Caco-2 (cell line): ENCODE results near the gene RNF126. TPM values are rescaled to one million over a fixed set of nuclear protein-coding genes. Genes with fewer than 3 reads are reported as not detected.

Source experiments
- BruUV-seq: library from RNA; stranded (reverse); fragments of 400-500 nt; replicated peaks from 2 replicates; lab custom pipeline; 2021; lab: Mats Ljungman, UMichigan
- CTCF ChIA-PET: fragments of 300-600 bp; sonication (Branson Sonifier 250); formaldehyde crosslinking; loops from one replicate; lab custom pipeline; 2022; ENCODE audit warnings: antibody characterized with exemption; lab: Charles Lee
- POLR2A ChIA-PET: fragments of 300-600 bp; sonication (Branson Sonifier 250); formaldehyde crosslinking; loops from one replicate; lab custom pipeline; 2022; ENCODE audit warnings: antibody characterized with exemption; lab: Charles Lee
- DNase-seq, 2 experiments: peaks; one replicate each; pipeline versions ENCODE4 v3.0.0 to v3.0.0-alpha.2; 2020 to 2022
- H3K27me3 ChIP-seq: replicated peaks from 2 replicates; pipeline ENCODE4 v1.6.0; 2011; ENCODE audit warnings: low read length; ENCODE audit not compliant: control insufficient read depth, insufficient read depth
- H3K36me3 ChIP-seq: 2 replicates; pipeline ENCODE4 v1.5.1; 2011; ENCODE audit warnings: low read length; ENCODE audit not compliant: control insufficient read depth, insufficient read depth
- H3K4me1 ChIP-seq: fragments of 250-450 bp; sonication (Bioruptor Pico); 2 replicates; pipeline ENCODE4 v1.5.1; 2020; ENCODE audit warnings: mild to moderate bottlenecking
- H3K4me3 ChIP-seq: 2 replicates; pipeline ENCODE4 v1.5.1; 2011; ENCODE audit warnings: low read depth, mild to moderate bottlenecking, control low read depth, low read length
- H3K9me3 ChIP-seq: fragments of 250-450 bp; sonication (Bioruptor Pico); 2 replicates; pipeline ENCODE4 v1.5.1; 2020; ENCODE audit warnings: mild to moderate bottlenecking, moderate library complexity
- H3K27ac Mint-ChIP-seq: one replicate; pipeline ENCODE4 v1.8.0; 2022; ENCODE audit warnings: mixed read lengths; ENCODE audit not compliant: unreplicated experiment
- H3K27me3 Mint-ChIP-seq: one replicate; pipeline ENCODE4 v1.8.0; 2022; ENCODE audit warnings: mixed read lengths; ENCODE audit not compliant: insufficient read depth, unreplicated experiment
- H3K36me3 Mint-ChIP-seq: one replicate; pipeline ENCODE4 v1.8.0; 2022; ENCODE audit warnings: mild to moderate bottlenecking, mixed read lengths; ENCODE audit not compliant: insufficient read depth, unreplicated experiment
- H3K4me1 Mint-ChIP-seq: one replicate; pipeline ENCODE4 v1.8.0; 2022; ENCODE audit warnings: low read depth, mixed read lengths; ENCODE audit not compliant: unreplicated experiment
- H3K4me3 Mint-ChIP-seq: one replicate; pipeline ENCODE4 v1.8.0; 2022; ENCODE audit warnings: mild to moderate bottlenecking, moderate library complexity, mixed read lengths; ENCODE audit not compliant: unreplicated experiment
- H3K9me3 Mint-ChIP-seq: one replicate; pipeline ENCODE4 v1.8.0; 2022; ENCODE audit warnings: mixed read lengths; ENCODE audit not compliant: unreplicated experiment
- intact Hi-C: fragments of 100-400 bp; cut with micrococcal nuclease; formaldehyde crosslinking; loops from one replicate; pipeline ENCODE4 v1.10.0; 2022; ENCODE audit not compliant: unreplicated experiment
- total RNA-seq: library from RNA; stranded (reverse); gene quantifications from 2 replicates; pipeline ENCODE4 v1.2.3, GENCODE V29; 2022
- TF ChIP-seq, protein P1 (sequence below), 2 experiments: fragments of 200-600 bp in 1 of 2; IDR thresholded peaks; 1 replicate in 1 of 2; 2 replicates in 1 of 2; pipeline versions ENCODE4 v1.5.1 to v1.8.0; 2011 to 2022; ENCODE audit warnings: antibody characterized with exemption in 1 of 2, control low read depth in 1 of 2, inconsistent platforms in 1 of 2, low read depth in 1 of 2, low read length in 1 of 2, mild to moderate bottlenecking in 1 of 2, moderate library complexity in 1 of 2; ENCODE audit not compliant: insufficient read depth in 1 of 2, severe bottlenecking in 1 of 2, unreplicated experiment in 1 of 2

RNF126 gene
- total RNA-seq, 1 experiment from 2014 or later = 74.6 TPM

DNA sequence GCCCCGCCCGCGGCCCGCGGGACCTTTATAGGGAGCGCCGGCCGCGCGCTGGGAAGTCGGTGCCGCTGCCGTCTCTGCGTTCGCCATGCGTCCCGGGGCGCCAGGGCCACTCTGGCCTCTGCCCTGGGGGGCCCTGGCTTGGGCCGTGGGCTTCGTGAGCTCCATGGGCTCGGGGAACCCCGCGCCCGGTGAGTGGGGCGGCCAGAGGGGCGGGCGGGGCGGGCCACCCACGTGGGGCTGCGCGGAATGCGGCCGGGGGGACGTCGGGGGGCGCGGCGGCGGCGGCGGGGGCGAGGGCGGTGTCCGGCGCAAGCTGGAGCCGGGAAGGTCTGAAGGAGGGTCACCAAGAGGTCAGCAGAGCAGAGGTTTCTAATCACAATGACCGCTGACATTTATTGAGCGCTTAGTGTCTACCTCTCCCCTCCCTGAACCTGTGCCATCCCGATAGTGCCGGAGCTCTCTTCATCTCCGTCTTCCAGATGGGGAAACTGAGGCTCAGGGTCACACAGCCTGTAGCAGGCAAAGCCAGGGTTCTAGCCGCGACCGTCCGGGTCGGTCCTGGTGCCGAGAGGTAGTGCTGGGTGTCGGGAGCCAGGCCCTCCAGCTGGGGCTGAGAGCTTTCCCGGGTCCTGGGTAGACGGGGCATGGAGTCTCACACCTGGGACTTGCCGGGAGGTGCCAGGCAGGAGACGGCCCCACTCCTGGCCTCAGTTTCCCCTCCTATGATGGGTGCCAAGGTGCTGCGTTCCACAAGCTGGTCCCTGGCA, 13.5 kb upstream of the RNF126 start, which contains the start of gene FSTL3:
FSTL3 (plus strand) TSS at position 54 of the 767 bp plus-strand sequence; CDS start at position 86, 32 bp downstream.
- peak within 1 kb of the TSS; percentile 58 for H3K4me3 ChIP-seq
- TF ChIP-seq, protein P1, sequence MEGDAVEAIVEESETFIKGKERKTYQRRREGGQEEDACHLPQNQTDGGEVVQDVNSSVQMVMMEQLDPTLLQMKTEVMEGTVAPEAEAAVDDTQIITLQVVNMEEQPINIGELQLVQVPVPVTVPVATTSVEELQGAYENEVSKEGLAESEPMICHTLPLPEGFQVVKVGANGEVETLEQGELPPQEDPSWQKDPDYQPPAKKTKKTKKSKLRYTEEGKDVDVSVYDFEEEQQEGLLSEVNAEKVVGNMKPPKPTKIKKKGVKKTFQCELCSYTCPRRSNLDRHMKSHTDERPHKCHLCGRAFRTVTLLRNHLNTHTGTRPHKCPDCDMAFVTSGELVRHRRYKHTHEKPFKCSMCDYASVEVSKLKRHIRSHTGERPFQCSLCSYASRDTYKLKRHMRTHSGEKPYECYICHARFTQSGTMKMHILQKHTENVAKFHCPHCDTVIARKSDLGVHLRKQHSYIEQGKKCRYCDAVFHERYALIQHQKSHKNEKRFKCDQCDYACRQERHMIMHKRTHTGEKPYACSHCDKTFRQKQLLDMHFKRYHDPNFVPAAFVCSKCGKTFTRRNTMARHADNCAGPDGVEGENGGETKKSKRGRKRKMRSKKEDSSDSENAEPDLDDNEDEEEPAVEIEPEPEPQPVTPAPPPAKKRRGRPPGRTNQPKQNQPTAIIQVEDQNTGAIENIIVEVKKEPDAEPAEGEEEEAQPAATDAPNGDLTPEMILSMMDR (IDR thresholded peaks at IDR 0.05; ENCODE audit: insufficient read depth in 1 of 2, low read depth in 1 of 2, low read length in 1 of 2, severe bottlenecking in 1 of 2, unreplicated experiment in 1 of 2) = no peak
- BruUV-seq = TSS peak; percentile 42
- H3K36me3 ChIP-seq = no peaks in the 10 kb centered on the region; the same call in 1 of the 2 replicates
- H3K4me1 ChIP-seq = peaks cover 17% of the 10 kb centered on the region
- Mint-ChIP-seq H3K27ac (peak within 1 kb of the TSS; percentile 74), H3K36me3 (peaks cover 21% of the 10 kb centered on the region), H3K4me3 (peak within 1 kb of the TSS; percentile 69), H3K27me3 (no peaks in the 10 kb centered on the region), H3K4me1 (peaks cover 5% of the 10 kb centered on the region), H3K9me3 (no peaks in the 10 kb centered on the region)
- intact Hi-C loops = no loop called here
- no peaks in the 10 kb centered on the region for H3K27me3 ChIP-seq
- H3K9me3 ChIP-seq = no peaks in the 10 kb centered on the region
- ChIA-PET POLR2A (interaction anchor here (0.6 to 2.0 kb wide), 2 partner anchors 76 to 97 kb away, joined by 7 to 10 read pairs; no protein-coding TSS in a partner anchor), CTCF (interaction anchor here (1.3 kb wide), 1 partner anchor 58 kb away, joined by 3 read pairs; no protein-coding TSS in a partner anchor)
- DNase-seq = peak in 1 of 2 experiments; percentile 34

DNA sequence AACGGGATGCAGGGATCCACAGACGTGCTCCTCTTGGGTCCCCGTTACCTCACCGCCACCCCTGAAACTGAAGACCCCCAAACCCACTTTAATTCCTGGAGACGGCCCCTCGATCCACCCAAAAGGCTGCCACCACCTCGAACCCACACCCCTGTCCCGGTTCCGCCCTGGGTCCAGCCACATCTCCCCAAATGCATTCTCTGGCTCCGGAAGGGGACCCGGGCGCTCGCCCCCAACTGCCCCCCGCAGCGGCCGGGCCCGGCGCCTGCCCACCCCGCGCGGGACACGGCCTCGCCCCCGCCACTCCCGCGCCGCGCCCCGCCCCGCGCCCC, 13.0 kb upstream of the RNF126 start:
- H3K9me3 ChIP-seq = no peaks in the 10 kb centered on the region
- ChIA-PET POLR2A (interaction anchor here (0.6 to 2.0 kb wide), 3 partner anchors 77 to 108 kb away, joined by 3 to 7 read pairs (median 4); no protein-coding TSS in a partner anchor), CTCF (interaction anchor here (0.6 to 1.3 kb wide), 3 partner anchors 58 to 267 kb away, joined by 3 to 4 read pairs (median 3); partner anchors contain the start of gene C2CD4C)
- H3K36me3 ChIP-seq = no peaks in the 10 kb centered on the region; the same call in 1 of the 2 replicates
- Mint-ChIP-seq H3K4me1 (peaks cover 5% of the 10 kb centered on the region), H3K9me3 (no peaks in the 10 kb centered on the region), H3K27me3 (no peaks in the 10 kb centered on the region), H3K27ac (no peak overlapping the region), H3K4me3 (peak overlapping the region; percentile 69), H3K36me3 (peaks cover 18% of the 10 kb centered on the region)
- DNase-seq = no peak
- H3K4me1 ChIP-seq = peaks cover 17% of the 10 kb centered on the region
- H3K27me3 ChIP-seq = no peaks in the 10 kb centered on the region
- H3K4me3 ChIP-seq = peak overlapping the region; percentile 58
- TF ChIP-seq, protein P1 (IDR thresholded peaks at IDR 0.05; ENCODE audit: insufficient read depth in 1 of 2, low read depth in 1 of 2, low read length in 1 of 2, severe bottlenecking in 1 of 2, unreplicated experiment in 1 of 2) = no peak
- intact Hi-C loops = no loop called here
- no TSS peak for BruUV-seq

DNA sequence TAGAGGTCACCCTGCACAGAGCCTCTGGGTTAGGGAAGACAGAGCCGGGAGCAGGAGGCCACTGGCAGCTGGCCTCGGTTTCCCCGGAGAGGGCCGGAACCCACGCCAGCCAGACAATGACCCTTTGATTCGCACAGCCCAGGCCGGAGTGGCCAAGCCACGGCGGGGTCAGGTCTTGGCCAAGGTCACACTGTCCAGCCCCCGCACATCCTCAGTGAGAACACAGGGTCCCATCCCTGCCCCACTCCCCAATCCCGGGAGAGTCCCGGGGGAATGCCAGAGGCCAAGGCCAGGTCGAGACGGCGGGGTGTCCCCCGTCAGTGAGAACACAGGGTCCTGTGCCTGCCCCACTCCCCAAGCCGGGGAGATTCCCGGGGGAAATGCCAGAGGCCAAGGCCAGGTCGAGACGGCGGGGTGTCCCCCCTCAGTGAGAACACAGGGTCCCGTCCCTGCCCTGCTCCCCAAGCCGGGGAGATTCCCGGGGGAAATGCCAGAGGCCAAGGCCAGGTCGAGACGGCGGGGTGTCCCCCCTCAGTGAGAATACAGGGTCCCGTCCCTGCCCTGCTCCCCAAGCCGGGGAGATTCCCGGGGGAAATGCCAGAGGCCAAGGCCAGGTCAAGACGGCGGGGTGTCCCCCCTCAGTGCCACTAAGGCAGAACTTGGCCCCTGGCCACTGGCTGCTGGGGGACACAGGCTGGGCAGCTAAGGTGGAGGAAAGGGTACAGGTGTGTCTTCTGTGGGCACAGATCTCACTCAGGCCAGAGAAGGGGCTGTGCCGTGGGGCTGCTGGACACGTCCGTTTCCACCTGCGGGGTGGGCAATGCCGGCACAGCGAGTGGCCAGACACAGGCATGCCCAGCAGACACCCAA, 11.5 kb upstream of the RNF126 start:
- Histone ChIP-seq H3K4me1 (peaks cover 17% of the 10 kb centered on the region), H3K4me3 (no peak overlapping the region), H3K9me3 (no peaks in the 10 kb centered on the region), H3K36me3 (no peaks in the 10 kb centered on the region; the same call in 1 of the 2 replicates), H3K27me3 (no peaks in the 10 kb centered on the region)
- TF ChIP-seq, protein P1 (IDR thresholded peaks at IDR 0.05; ENCODE audit: insufficient read depth in 1 of 2, low read depth in 1 of 2, low read length in 1 of 2, severe bottlenecking in 1 of 2, unreplicated experiment in 1 of 2) = no peak
- peaks cover 5% of the 10 kb centered on the region for H3K4me1 Mint-ChIP-seq
- CTCF ChIA-PET = interaction anchor here (0.6 kb wide), 1 partner anchor 12 kb away, joined by 7 read pairs; the partner anchor contains the start of gene RNF126
- DNase-seq = no peak
- peaks cover 20% of the 10 kb centered on the region for H3K36me3 Mint-ChIP-seq
- no peak overlapping the region for H3K4me3 Mint-ChIP-seq
- no peak overlapping the region for H3K27ac Mint-ChIP-seq
- no TSS peak for BruUV-seq
- intact Hi-C loops = no loop called here
- no peaks in the 10 kb centered on the region for H3K9me3 Mint-ChIP-seq
- POLR2A ChIA-PET = no interaction called here
- no peaks in the 10 kb centered on the region for H3K27me3 Mint-ChIP-seq
